ENCODE results near the gene DCC.

Gene DCC

GRCh38 chr18:53553030-53553429 is 1213.0 kb downstream of the DCC start:
- no peak for DNase-seq (ENCODE audit: low read depth)
- no peak for TF ChIP-seq CTCF (IDR thresholded peaks at IDR 0.05; ENCODE audit: low read length, missing control alignments)
- no peak overlapping the region for H3K4me3 ChIP-seq (replicated peaks; ENCODE audit: low read depth, low read length)

- no peak overlapping the region for H3K4me3 ChIP-seq (replicated peaks; ENCODE audit: low read depth, low read length)
- no peak for TF ChIP-seq CTCF (IDR thresholded peaks at IDR 0.05; ENCODE audit: low read length, missing control alignments)
- no peak for DNase-seq (ENCODE audit: low read depth)
Measured at GRCh38 chr18:53556450-53556849, 1216.5 kb downstream of the DCC start.

GRCh38 chr18:53560546-53560945 is 1220.5 kb downstream of the DCC start:
- H3K4me3 ChIP-seq (replicated peaks; ENCODE audit: low read depth, low read length), result no peak overlapping the region
- no peak for DNase-seq (ENCODE audit: low read depth)
- TF ChIP-seq CTCF (IDR thresholded peaks at IDR 0.05; ENCODE audit: low read length, missing control alignments), result no peak

- no peak overlapping the region for H3K4me3 ChIP-seq (replicated peaks; ENCODE audit: low read depth, low read length)
- TF ChIP-seq CTCF (IDR thresholded peaks at IDR 0.05; ENCODE audit: low read length, missing control alignments), result no peak
- DNase-seq (ENCODE audit: low read depth), result no peak
Measured at GRCh38 chr18:53566626-53567025, 1226.6 kb downstream of the DCC start.

GRCh38 chr18:53567929-53568574 is 1228.1 kb downstream of the DCC start:
- TF ChIP-seq CTCF (IDR thresholded peaks at IDR 0.05; ENCODE audit: low read length, missing control alignments), result peak; percentile 64
- H3K4me3 ChIP-seq (replicated peaks; ENCODE audit: low read depth, low read length), result no peak overlapping the region
- peak; percentile 57 for DNase-seq (ENCODE audit: low read depth)
